Activated CD8-positive, alpha-beta T cell treated with anti-CD3 and anti-CD28 coated beads for 36 hours (primary cell): ENCODE results near the gene ECT2L. TPM values are rescaled to one million over a fixed set of nuclear protein-coding genes. Genes with fewer than 3 reads are reported as not detected.

Experiments used
- ATAC-seq: fragments of 200-7000 bp; cut with Tn5 transposase; one replicate; pipeline ENCODE4 v1.10.0; 2021; ENCODE audit warnings: mild to moderate bottlenecking, moderate library complexity
- CTCF ChIA-PET: fragments of 350-600 bp; sonication (Branson Sonifier 250); formaldehyde crosslinking; loops from one replicate; lab custom pipeline; 2021; ENCODE audit warnings: antibody characterized with exemption; lab: Charles Lee
- POLR2A ChIA-PET: fragments of 350-600 bp; sonication (Branson Sonifier 250); formaldehyde crosslinking; loops from one replicate; lab custom pipeline; 2021; ENCODE audit warnings: antibody characterized with exemption; lab: Charles Lee
- DNase-seq: peaks from one replicate; pipeline ENCODE4 v3.0.0-alpha.2; 2020
- H3K27ac Mint-ChIP-seq: one replicate; pipeline ENCODE4 v1.8.0; 2021; ENCODE audit warnings: mild to moderate bottlenecking, mixed read lengths
- H3K27me3 Mint-ChIP-seq: one replicate; pipeline ENCODE4 v1.8.0; 2021; ENCODE audit warnings: mixed read lengths
- H3K36me3 Mint-ChIP-seq: one replicate; pipeline ENCODE4 v1.8.0; 2021; ENCODE audit warnings: low read depth, mixed read lengths
- H3K4me1 Mint-ChIP-seq: one replicate; pipeline ENCODE4 v1.8.0; 2021; ENCODE audit warnings: low read depth, mixed read lengths
- H3K4me3 Mint-ChIP-seq: one replicate; pipeline ENCODE4 v1.8.0; 2021; ENCODE audit warnings: mild to moderate bottlenecking, moderate library complexity, mixed read lengths
- H3K9me3 Mint-ChIP-seq: one replicate; pipeline ENCODE4 v1.8.0; 2021; ENCODE audit warnings: mixed read lengths
- intact Hi-C: fragments of 100-400 bp; cut with micrococcal nuclease; formaldehyde crosslinking; loops from one replicate; pipeline ENCODE4 v1.10.0; 2022
- total RNA-seq, 2 experiments: library from RNA; stranded (reverse); gene quantifications; one replicate each; pipeline ENCODE4 v1.2.3, GENCODE V29; 2021
- TF ChIP-seq, protein P1 (sequence below): fragments of 200-600 bp; IDR thresholded peaks from one replicate; pipeline ENCODE4 v1.8.0; 2022; ENCODE audit warnings: antibody characterized with exemption, mild to moderate bottlenecking

The ECT2L gene
- total RNA-seq, 2 experiments from 2014 or later = not detected

DNA sequence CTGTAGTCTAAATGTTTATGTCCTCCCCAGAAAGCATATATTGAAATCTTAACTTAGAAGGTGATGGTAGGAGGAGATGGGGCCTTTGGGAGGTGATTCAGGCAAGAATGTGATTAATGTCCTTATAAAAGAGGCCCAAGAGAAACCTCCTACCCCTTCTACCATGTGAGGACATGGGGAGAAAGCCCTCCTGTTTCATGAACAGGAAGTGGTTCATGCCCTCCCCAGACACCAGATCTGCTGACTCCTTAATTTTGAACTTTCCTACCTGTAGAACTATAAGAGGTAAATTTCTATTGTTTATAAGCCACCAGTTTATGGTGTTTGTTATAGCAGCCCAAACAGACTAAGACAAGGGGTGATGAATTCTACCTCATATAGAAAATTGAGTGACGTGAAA is 8.7 kb upstream of the ECT2L start:
- DNase-seq (peak; percentile 19), ATAC-seq (peak; percentile 80)
- H3K27ac Mint-ChIP-seq = peak overlapping the region; percentile 57
- TF ChIP-seq, protein P1, sequence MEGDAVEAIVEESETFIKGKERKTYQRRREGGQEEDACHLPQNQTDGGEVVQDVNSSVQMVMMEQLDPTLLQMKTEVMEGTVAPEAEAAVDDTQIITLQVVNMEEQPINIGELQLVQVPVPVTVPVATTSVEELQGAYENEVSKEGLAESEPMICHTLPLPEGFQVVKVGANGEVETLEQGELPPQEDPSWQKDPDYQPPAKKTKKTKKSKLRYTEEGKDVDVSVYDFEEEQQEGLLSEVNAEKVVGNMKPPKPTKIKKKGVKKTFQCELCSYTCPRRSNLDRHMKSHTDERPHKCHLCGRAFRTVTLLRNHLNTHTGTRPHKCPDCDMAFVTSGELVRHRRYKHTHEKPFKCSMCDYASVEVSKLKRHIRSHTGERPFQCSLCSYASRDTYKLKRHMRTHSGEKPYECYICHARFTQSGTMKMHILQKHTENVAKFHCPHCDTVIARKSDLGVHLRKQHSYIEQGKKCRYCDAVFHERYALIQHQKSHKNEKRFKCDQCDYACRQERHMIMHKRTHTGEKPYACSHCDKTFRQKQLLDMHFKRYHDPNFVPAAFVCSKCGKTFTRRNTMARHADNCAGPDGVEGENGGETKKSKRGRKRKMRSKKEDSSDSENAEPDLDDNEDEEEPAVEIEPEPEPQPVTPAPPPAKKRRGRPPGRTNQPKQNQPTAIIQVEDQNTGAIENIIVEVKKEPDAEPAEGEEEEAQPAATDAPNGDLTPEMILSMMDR = no peak
- no peak overlapping the region for H3K4me3 Mint-ChIP-seq
- ChIA-PET CTCF (no interaction called here), POLR2A (no interaction called here)
- H3K9me3 Mint-ChIP-seq = no peaks in the 10 kb centered on the region
- H3K36me3 Mint-ChIP-seq = peaks cover 26% of the 10 kb centered on the region
- intact Hi-C loops = no loop called here
- H3K4me1 Mint-ChIP-seq = peaks cover 7% of the 10 kb centered on the region
- H3K27me3 Mint-ChIP-seq = no peaks in the 10 kb centered on the region

DNA sequence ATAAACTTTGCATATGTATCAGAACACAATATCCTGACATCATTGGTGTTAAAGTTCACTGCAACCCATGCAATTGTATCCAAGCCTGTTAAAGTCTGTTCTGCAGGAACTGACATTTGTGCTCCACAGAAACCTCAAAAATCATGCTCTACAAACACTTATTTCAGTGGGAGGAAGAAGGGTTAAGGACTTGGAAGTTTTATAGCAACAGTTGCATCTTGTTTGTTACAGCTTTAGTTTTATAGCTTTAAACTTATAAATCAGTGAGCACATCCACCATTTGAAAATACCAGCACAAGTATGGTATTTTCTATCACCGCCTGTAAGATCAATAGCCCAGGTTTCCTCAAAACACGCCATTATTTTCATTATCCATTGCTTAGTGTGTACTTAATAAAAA is 884 bp downstream of the ECT2L start:
- CTCF ChIA-PET = interaction anchor here (1.6 kb wide), 1 partner anchor 10 kb away, joined by 3 read pairs; no protein-coding TSS in a partner anchor
- Mint-ChIP-seq H3K27ac (no peak overlapping the region), H3K27me3 (peaks cover 11% of the 10 kb centered on the region), H3K4me3 (no peak overlapping the region), H3K36me3 (peaks cover 5% of the 10 kb centered on the region), H3K9me3 (no peaks in the 10 kb centered on the region), H3K4me1 (peaks cover 5% of the 10 kb centered on the region)
- ATAC-seq (no peak), DNase-seq (no peak)
- POLR2A ChIA-PET = no interaction called here
- TF ChIP-seq, protein P1 = no peak
- intact Hi-C loops = no loop called here

- peaks cover 3% of the 10 kb centered on the region for H3K36me3 Mint-ChIP-seq
- H3K27me3 Mint-ChIP-seq = peaks cover 11% of the 10 kb centered on the region
- CTCF ChIA-PET = no interaction called here
- TF ChIP-seq, protein P1 = no peak
- no peaks in the 10 kb centered on the region for H3K9me3 Mint-ChIP-seq
- DNase-seq (no peak), ATAC-seq (no peak)
- H3K27ac Mint-ChIP-seq = no peak overlapping the region
- H3K4me1 Mint-ChIP-seq = peaks cover 5% of the 10 kb centered on the region
- POLR2A ChIA-PET = no interaction called here
- intact Hi-C loops = no loop called here
- H3K4me3 Mint-ChIP-seq = no peak overlapping the region
These were observed 2.0 kb downstream of the ECT2L start for GRCh38 chr6:138797806-138798446.

DNA sequence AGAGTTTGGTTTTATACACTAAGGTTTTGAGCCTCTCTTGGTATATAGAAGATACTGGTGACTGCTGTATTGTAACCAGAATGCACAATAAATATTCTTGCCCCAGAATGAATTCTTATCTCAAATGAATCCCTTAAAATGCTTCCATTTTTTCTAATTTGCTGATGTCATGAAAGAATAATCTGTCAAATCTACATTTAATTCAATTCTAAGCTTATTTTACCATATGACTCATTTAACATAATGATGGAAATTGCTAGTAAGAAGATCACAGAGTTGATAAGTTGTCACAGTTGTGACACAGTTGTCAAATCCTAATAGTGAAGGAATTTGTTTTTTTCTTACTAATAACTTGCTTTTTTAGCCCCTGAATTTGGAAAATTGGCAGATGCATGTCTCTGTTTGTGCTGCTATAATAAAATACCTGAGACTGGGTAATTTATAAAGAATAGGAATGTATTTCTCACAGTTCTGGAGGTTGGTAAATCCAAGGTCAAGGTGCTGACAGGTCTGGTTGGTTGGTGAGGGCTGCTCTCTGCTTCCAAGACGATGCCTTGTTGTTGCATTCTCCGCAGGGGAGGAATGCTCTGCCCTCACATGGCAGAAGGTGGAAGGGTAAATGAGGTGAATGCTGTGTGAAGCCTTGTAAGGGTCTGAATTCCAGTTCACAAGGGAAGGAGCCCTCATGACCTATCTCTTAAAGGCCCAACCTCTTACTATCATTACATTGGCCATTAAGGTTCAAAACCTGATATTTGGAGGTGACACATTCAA is 4.7 kb downstream of the ECT2L start:
- intact Hi-C loops = no loop called here
- POLR2A ChIA-PET = no interaction called here

More for the DNA sequence above, 4.7 kb downstream of the ECT2L start:
- Mint-ChIP-seq H3K27me3 (peaks cover 4% of the 10 kb centered on the region), H3K9me3 (no peaks in the 10 kb centered on the region), H3K4me1 (peaks cover 5% of the 10 kb centered on the region), H3K4me3 (no peak overlapping the region), H3K36me3 (no peaks in the 10 kb centered on the region), H3K27ac (no peak overlapping the region)
- DNase-seq (no peak), ATAC-seq (no peak)
- CTCF ChIA-PET = no interaction called here
- TF ChIP-seq, protein P1 = no peak
